ENCODE data around the gene AATK. TPM values are rescaled to one million over a fixed set of nuclear protein-coding genes. Genes with fewer than 3 reads are reported as not detected.

AATK gene
- total RNA-seq, 2 experiments from 2014 or later, result 0.25 to 0.31 TPM

GRCh38 chr17:81127526-81128177 lies 38.4 kb downstream of the AATK start:
- Mint-ChIP-seq H3K36me3 (ENCODE audit: low read depth) (no peaks in the 10 kb centered on the region), H3K4me3 (no peak overlapping the region), H3K27ac (peak overlapping the region; percentile 19), H3K27me3 (no peaks in the 10 kb centered on the region), H3K9me3 (no peaks in the 10 kb centered on the region), H3K4me1 (no peaks in the 10 kb centered on the region)
- POLR2A ChIA-PET, result no interaction called here
- CTCF ChIA-PET, result no interaction called here
- DNase-seq, result no peak

GRCh38 chr17:81127133-81127455 lies 38.9 kb downstream of the AATK start:
- no peak for DNase-seq
- POLR2A ChIA-PET, result no interaction called here
- H3K27ac Mint-ChIP-seq, result no peak overlapping the region
- H3K4me1 Mint-ChIP-seq, result no peaks in the 10 kb centered on the region
- no peaks in the 10 kb centered on the region for H3K9me3 Mint-ChIP-seq
- no peaks in the 10 kb centered on the region for H3K27me3 Mint-ChIP-seq
- CTCF ChIA-PET, result no interaction called here
- H3K4me3 Mint-ChIP-seq, result no peak overlapping the region
- H3K36me3 Mint-ChIP-seq (ENCODE audit: low read depth), result no peaks in the 10 kb centered on the region

- CTCF ChIA-PET, result no interaction called here
- H3K9me3 Mint-ChIP-seq, result no peaks in the 10 kb centered on the region
- H3K36me3 Mint-ChIP-seq (ENCODE audit: low read depth), result no peaks in the 10 kb centered on the region
- H3K27me3 Mint-ChIP-seq, result no peaks in the 10 kb centered on the region
- H3K27ac Mint-ChIP-seq, result no peak overlapping the region
- no peak overlapping the region for H3K4me3 Mint-ChIP-seq
- POLR2A ChIA-PET, result no interaction called here
- no peak for DNase-seq
- H3K4me1 Mint-ChIP-seq, result no peaks in the 10 kb centered on the region
These were observed 39.5 kb downstream of the AATK start for GRCh38 chr17:81126281-81127132.

GRCh38 chr17:81125573-81126081 lies 40.4 kb downstream of the AATK start:
- no peaks in the 10 kb centered on the region for H3K4me1 Mint-ChIP-seq
- H3K4me3 Mint-ChIP-seq, result no peak overlapping the region
- no peaks in the 10 kb centered on the region for H3K27me3 Mint-ChIP-seq
- no peak for DNase-seq
- no peak overlapping the region for H3K27ac Mint-ChIP-seq
- no peaks in the 10 kb centered on the region for H3K9me3 Mint-ChIP-seq
- no peaks in the 10 kb centered on the region for H3K36me3 Mint-ChIP-seq (ENCODE audit: low read depth)
- ChIA-PET CTCF (interaction anchor here (0.6 kb wide), 1 partner anchor 509 kb away, joined by 3 read pairs; no protein-coding TSS in a partner anchor), POLR2A (no interaction called here)

GRCh38 chr17:81124377-81124776 lies 41.6 kb downstream of the AATK start:
- no peaks in the 10 kb centered on the region for H3K4me1 Mint-ChIP-seq
- no peak overlapping the region for H3K4me3 Mint-ChIP-seq
- ChIA-PET CTCF (no interaction called here), POLR2A (no interaction called here)
- no peaks in the 10 kb centered on the region for H3K27me3 Mint-ChIP-seq
- H3K9me3 Mint-ChIP-seq, result no peaks in the 10 kb centered on the region
- no peaks in the 10 kb centered on the region for H3K36me3 Mint-ChIP-seq (ENCODE audit: low read depth)
- no peak overlapping the region for H3K27ac Mint-ChIP-seq
- DNase-seq, result no peak

GRCh38 chr17:81123052-81124048 lies 42.7 kb downstream of the AATK start:
- no peak overlapping the region for H3K27ac Mint-ChIP-seq
- no peaks in the 10 kb centered on the region for H3K36me3 Mint-ChIP-seq (ENCODE audit: low read depth)
- CTCF ChIA-PET, result interaction anchor here (0.9 to 1.2 kb wide), 2 partner anchors 8 to 21 kb away, joined by 3 read pairs; no protein-coding TSS in a partner anchor

GRCh38 chr17:81121841-81122733 lies 43.9 kb downstream of the AATK start:
- DNase-seq, result no peak
- H3K27ac Mint-ChIP-seq, result no peak overlapping the region
- ChIA-PET POLR2A (no interaction called here), CTCF (interaction anchor here (0.9 to 1.2 kb wide), 2 partner anchors 9 to 20 kb away, joined by 3 read pairs; no protein-coding TSS in a partner anchor)
- no peaks in the 10 kb centered on the region for H3K27me3 Mint-ChIP-seq
- H3K36me3 Mint-ChIP-seq (ENCODE audit: low read depth), result no peaks in the 10 kb centered on the region
- H3K4me1 Mint-ChIP-seq, result no peaks in the 10 kb centered on the region
- H3K4me3 Mint-ChIP-seq, result no peak overlapping the region
- no peaks in the 10 kb centered on the region for H3K9me3 Mint-ChIP-seq

More at GRCh38 chr17:81123052-81124048, 42.7 kb downstream of the AATK start:
- Mint-ChIP-seq H3K4me1 (no peaks in the 10 kb centered on the region), H3K27me3 (no peaks in the 10 kb centered on the region), H3K9me3 (no peaks in the 10 kb centered on the region), H3K4me3 (no peak overlapping the region)
- no peak for DNase-seq
- POLR2A ChIA-PET, result no interaction called here

- Mint-ChIP-seq H3K27ac (no peak overlapping the region), H3K4me3 (no peak overlapping the region), H3K4me1 (no peaks in the 10 kb centered on the region), H3K27me3 (no peaks in the 10 kb centered on the region), H3K36me3 (ENCODE audit: low read depth) (no peaks in the 10 kb centered on the region), H3K9me3 (no peaks in the 10 kb centered on the region)
- ChIA-PET POLR2A (no interaction called here), CTCF (interaction anchor here (0.9 kb wide), 1 partner anchor 17 kb away, joined by 3 read pairs; no protein-coding TSS in a partner anchor)
- DNase-seq, result no peak
These were observed 45.1 kb downstream of the AATK start for GRCh38 chr17:81120695-81121621.

GRCh38 chr17:81120149-81120484 lies 45.9 kb downstream of the AATK start:
- DNase-seq, result no peak
- no peak overlapping the region for H3K4me3 Mint-ChIP-seq
- no peaks in the 10 kb centered on the region for H3K4me1 Mint-ChIP-seq
- H3K27ac Mint-ChIP-seq, result no peak overlapping the region
- no peaks in the 10 kb centered on the region for H3K36me3 Mint-ChIP-seq (ENCODE audit: low read depth)
- POLR2A ChIA-PET, result no interaction called here
- no peaks in the 10 kb centered on the region for H3K9me3 Mint-ChIP-seq
- CTCF ChIA-PET, result no interaction called here
- H3K27me3 Mint-ChIP-seq, result no peaks in the 10 kb centered on the region

GRCh38 chr17:81119223-81120148 lies 46.5 kb downstream of the AATK start:
- CTCF ChIA-PET, result interaction anchor here (1.4 kb wide), 1 partner anchor 22 kb away, joined by 4 read pairs; no protein-coding TSS in a partner anchor
- H3K27me3 Mint-ChIP-seq, result no peaks in the 10 kb centered on the region
- H3K4me1 Mint-ChIP-seq, result no peaks in the 10 kb centered on the region
- H3K27ac Mint-ChIP-seq, result no peak overlapping the region
- H3K9me3 Mint-ChIP-seq, result no peaks in the 10 kb centered on the region
- H3K36me3 Mint-ChIP-seq (ENCODE audit: low read depth), result no peaks in the 10 kb centered on the region
- DNase-seq, result peak; percentile 78
- H3K4me3 Mint-ChIP-seq, result no peak overlapping the region
- POLR2A ChIA-PET, result no interaction called here
